NB4 (cell line): ENCODE measurements around the gene BBIP1.

Source experiments
- CTCF ChIP-seq: IDR thresholded peaks from one replicate; pipeline ENCODE4 v1.5.1; 2012; ENCODE audit warnings: low read depth, low read length
- MAX ChIP-seq: IDR thresholded peaks from 2 replicates; pipeline ENCODE4 v1.6.1; 2011; ENCODE audit warnings: low read depth, low read length
- POLR2A ChIP-seq: IDR thresholded peaks from 2 replicates; pipeline ENCODE4 v1.6.1; 2011; ENCODE audit warnings: mild to moderate bottlenecking; ENCODE audit not compliant: insufficient read length; ENCODE audit errors: extremely low read depth

GRCh38 chr10:110867807-110868465 lies 51.0 kb downstream of the BBIP1 start:
- TF ChIP-seq MAX (no peak), CTCF (no peak), POLR2A (no peak)
